GM21515 (cell line): ENCODE data around the gene BCL3.

Experiments used
- ATAC-seq: cut with Tn5 transposase; IDR thresholded peaks from one replicate; pipeline ENCODE4 v1.9.1; 2021; ENCODE audit not compliant: unreplicated experiment

BCL3 gene

GRCh38 chr19:44741258-44741731 is 7.2 kb upstream of the BCL3 start:
- no peak for ATAC-seq

GRCh38 chr19:44741841-44742329 is 6.6 kb upstream of the BCL3 start:
- ATAC-seq, result no peak

GRCh38 chr19:44742330-44743061 is 6.0 kb upstream of the BCL3 start:
- ATAC-seq, result no peak

DNA sequence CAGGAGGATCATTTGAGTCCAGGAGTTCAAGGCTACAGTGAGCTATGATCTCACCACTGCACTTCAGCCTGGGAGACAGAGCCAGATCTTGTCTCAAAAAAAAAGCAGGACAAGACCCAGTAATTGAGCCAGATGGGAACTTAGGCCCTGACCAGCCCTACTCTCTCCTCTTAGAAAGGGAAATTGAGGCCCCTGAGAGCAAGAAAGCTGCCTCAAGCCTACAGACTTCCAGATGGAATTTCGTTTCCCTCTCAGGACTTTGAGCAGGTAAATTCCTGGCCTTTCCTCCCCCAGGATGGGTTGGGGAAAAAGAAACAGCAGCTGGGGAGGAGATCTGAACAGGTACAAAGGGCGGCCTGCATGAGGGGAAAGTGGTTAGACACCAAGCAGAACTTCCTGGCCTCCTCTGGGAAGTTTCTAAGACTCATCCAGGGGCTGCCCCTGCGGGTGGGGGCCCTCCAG is 3.6 kb upstream of the BCL3 start:
- no peak for ATAC-seq

DNA sequence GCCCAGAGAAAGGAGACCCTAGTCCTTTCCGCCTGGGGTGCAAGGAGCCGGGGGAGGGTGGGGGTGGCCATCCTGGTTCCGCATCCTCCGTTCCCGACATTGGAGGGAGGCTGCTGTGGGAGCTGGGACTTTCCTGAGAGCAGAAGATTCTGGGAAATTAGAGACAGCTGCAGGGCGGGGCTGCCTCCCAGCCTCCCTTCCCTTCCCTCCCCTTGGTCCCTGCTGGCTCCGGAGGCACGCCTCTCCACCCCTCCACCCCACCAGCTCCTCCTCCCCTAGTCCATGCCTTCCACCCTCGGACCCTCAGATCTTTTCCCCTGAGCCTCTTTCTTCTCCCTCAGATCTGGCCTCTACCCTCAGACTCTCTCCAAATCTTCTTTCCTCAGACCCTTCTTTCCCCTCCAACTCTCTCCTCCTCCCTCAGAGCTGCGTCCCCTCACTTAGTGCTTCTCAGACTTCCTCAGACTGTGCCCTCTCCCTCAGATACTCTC is 3.1 kb upstream of the BCL3 start:
- no peak for ATAC-seq

GRCh38 chr19:44745887-44746600 is 2.5 kb upstream of the BCL3 start:
- no peak for ATAC-seq

DNA sequence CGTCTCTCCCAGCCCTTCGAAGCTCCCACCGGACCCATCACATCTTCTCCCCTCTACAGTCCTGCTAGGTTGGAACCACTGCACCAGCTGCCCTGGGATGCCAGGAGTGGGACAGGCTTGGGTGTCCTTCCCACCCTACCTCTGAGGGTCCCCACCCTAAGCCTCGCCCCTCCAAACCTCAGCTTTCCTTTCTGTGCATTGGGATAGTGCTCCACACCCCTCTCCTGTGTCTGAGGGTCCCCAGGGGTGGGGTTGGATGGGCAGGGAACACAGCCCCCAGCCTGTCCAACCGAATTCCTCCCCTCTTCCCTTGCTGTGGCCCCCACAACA is 1.9 kb upstream of the BCL3 start:
- ATAC-seq, result no peak

- ATAC-seq, result peak; percentile 38
Observed at GRCh38 chr19:44746946-44747738, 1.4 kb upstream of the BCL3 start.

GRCh38 chr19:44747739-44748425 is 626 bp upstream of the BCL3 start:
- peak; percentile 5 for ATAC-seq

- ATAC-seq, result no peak
Observed at GRCh38 chr19:44749292-44749691, 784 bp downstream of the BCL3 start.

- no peak for ATAC-seq
Observed at GRCh38 chr19:44749994-44750393, 1.5 kb downstream of the BCL3 start.

GRCh38 chr19:44752123-44752815 is 3.8 kb downstream of the BCL3 start:
- ATAC-seq, result no peak

DNA sequence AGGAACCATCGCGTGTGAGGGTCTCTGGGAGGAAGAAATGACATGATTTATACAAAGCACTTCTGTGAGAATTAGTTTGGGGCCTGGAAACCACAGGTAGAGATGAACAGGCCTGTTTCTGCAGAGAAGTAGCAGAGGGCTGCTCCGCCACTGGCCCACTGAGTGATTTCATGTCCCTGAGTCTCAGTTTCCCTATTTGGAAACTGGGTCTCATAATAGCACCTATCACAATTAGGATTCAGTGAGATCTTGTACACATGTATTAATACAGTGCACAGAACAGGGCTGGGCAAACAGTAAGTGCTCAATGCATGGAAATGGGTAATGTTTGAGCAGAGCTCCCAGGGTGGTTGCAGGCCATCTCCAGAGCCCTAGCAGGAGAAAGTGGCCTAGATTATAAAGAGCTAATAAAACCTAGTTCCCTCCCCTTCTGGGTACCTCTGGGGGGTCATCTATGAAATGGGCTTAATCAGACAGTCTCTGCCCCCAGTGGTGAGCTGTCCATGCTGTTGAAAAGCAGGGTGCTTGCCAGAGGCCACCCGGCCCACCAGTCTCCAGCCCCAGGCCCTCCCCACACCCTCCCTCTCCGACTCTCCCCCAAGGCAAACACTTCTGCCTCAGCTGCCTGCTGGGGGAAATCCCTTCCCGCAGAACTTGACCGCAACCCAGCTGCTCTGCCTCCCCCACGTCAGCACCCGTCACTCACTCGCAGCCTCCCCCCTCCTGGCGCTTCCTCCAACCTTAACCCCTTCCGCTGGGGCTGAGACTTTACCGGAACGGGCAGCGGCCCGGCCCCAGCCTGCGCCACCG is 4.5 kb downstream of the BCL3 start:
- ATAC-seq, result peak; percentile 60

GRCh38 chr19:44753626-44753931 is 5.1 kb downstream of the BCL3 start:
- ATAC-seq, result no peak

GRCh38 chr19:44753932-44754749 is 5.6 kb downstream of the BCL3 start:
- ATAC-seq, result no peak

GRCh38 chr19:44754750-44755080 is 6.2 kb downstream of the BCL3 start:
- ATAC-seq, result no peak

- no peak for ATAC-seq
Observed at GRCh38 chr19:44755219-44755618, 6.7 kb downstream of the BCL3 start.

DNA sequence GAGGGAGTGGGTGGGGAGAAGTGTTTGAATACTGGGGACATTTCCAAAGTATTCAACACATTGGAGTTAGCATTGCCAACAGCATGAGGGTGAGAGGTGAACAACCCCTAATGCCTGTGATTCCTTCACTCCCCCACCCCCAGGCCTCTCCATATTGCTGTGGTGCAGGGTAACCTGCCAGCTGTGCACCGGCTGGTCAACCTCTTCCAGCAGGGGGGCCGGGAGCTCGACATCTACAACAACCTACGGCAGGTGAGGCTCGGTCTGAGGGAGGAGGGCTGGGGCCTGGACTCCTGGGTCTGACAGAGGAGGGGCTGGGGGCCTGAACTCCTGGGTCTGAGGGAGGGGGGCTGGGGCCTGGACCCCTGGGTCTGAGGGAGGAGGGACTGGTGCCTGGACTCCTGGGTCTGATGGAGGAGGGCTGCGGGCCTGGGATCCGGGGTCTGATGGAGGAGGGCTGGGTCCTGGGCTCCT is 7.6 kb downstream of the BCL3 start:
- ATAC-seq, result no peak
